Measurements from ENCODE around the gene MROH8.

GRCh38 chr20:37071481-37071911 lies 107.9 kb downstream of the MROH8 start:
- no peak for TF ChIP-seq CTCF (IDR thresholded peaks at IDR 0.05; ENCODE audit: low read length)
- TF ChIP-seq EZH2 (optimal IDR thresholded peaks at IDR 0.05; ENCODE audit: low read depth, low read length): no peak
